ELR (cell line): ENCODE results near the gene USP17L12.
"Not testable (repeated sequence)": the region's sequence is repeated elsewhere in the genome, so short reads cannot be mapped to it uniquely, and the experiment has no call there.

ENCODE experiments used
- DNase-seq: peaks from one replicate; pipeline ENCODE4 v3.0.0-alpha.2; 2015; ENCODE audit warnings: low read depth

The USP17L12 gene, protein sequence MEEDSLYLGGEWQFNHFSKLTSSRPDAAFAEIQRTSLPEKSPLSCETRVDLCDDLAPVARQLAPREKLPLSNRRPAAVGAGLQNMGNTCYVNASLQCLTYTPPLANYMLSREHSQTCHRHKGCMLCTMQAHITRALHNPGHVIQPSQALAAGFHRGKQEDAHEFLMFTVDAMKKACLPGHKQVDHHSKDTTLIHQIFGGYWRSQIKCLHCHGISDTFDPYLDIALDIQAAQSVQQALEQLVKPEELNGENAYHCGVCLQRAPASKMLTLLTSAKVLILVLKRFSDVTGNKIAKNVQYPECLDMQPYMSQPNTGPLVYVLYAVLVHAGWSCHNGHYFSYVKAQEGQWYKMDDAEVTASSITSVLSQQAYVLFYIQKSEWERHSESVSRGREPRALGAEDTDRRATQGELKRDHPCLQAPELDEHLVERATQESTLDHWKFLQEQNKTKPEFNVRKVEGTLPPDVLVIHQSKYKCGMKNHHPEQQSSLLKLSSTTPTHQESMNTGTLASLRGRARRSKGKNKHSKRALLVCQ

DNA sequence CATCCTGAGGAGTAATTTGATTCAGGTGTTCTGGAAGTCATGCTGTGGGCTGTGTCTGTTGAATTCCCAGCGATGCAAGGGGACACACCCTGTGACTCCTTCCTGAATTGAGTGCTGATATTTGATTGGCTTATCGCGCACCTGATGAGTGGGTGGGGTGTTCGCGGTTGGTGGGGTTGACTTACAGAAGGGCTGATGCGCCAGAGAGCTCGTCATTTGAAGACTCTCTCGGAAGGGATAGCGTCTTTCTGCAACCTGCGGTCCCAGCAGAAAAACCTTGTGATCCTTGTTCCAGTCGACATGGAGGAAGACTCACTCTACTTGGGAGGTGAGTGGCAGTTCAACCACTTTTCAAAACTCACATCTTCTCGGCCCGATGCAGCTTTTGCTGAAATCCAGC, at the start of gene USP17L12:
USP17L12 (plus strand) TSS at position 301 of the 400 bp plus-strand sequence; CDS start at position 301, 0 bp downstream.
- not testable (repeated sequence) for DNase-seq

DNA sequence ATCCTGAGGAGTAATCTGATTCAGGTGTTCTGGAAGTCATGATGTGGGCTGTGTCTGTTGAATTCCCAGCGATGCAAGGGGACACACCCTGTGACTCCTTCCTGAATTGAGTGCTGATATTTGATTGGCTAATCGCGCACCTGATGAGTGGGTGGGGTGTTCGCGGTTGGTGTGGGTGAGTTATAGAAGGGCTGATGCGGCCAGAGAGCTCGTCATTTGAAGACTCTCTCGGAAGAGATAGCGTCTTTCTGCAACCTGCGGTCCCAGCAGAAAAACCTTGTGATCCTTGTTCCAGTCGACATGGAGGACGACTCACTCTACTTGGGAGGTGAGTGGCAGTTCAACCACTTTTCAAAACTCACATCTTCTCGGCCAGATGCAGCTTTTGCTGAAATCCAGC, 9.6 kb upstream of the USP17L12 start, which contains the start of gene USP17L10:
USP17L10 (plus strand) TSS at position 301 of the 400 bp plus-strand sequence; CDS start at position 301, 0 bp downstream.
- not testable (repeated sequence) for DNase-seq

- DNase-seq, result not testable (repeated sequence)
Measured at GRCh38 chr4:9214701-9215100, 5.3 kb upstream of the USP17L12 start.

GRCh38 chr4:9215105-9215504, 4.8 kb upstream of the USP17L12 start, which contains the start of gene USP17L11:
TSS of gene USP17L11 (plus strand) at chr4:9215405. CDS start at chr4:9215405, 0 bp downstream.
- DNase-seq, result not testable (repeated sequence)

DNA sequence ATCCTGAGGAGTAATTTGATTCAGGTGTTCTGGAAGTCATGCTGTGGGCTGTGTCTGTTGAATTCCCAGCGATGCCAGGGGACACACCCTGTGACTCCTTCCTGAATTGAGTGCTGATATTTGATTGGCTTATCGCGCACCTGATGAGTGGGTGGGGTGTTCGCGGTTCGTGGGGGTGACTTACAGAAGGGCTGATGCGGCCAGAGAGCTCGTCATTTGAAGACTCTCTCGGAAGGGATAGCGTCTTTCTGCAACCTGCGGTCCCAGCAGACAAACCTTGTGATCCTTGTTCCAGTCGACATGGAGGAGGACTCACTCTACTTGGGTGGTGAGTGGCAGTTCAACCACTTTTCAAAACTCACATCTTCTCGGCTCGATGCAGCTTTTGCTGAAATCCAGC, 4.6 kb downstream of the USP17L12 start, which contains the start of gene USP17L13:
USP17L13 (plus strand) TSS at position 301 of the 400 bp plus-strand sequence; CDS start at position 301, 0 bp downstream.
- DNase-seq, result not testable (repeated sequence)

DNA sequence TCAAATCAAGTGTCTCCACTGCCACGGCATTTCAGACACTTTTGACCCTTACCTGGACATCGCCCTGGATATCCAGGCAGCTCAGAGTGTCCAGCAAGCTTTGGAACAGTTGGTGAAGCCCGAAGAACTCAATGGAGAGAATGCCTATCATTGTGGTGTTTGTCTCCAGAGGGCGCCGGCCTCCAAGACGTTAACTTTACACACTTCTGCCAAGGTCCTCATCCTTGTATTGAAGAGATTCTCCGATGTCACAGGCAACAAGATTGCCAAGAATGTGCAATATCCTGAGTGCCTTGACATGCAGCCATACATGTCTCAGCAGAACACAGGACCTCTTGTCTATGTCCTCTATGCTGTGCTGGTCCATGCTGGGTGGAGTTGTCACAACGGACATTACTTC, 10.3 kb downstream of the USP17L12 start:
- not testable (repeated sequence) for DNase-seq

DNA sequence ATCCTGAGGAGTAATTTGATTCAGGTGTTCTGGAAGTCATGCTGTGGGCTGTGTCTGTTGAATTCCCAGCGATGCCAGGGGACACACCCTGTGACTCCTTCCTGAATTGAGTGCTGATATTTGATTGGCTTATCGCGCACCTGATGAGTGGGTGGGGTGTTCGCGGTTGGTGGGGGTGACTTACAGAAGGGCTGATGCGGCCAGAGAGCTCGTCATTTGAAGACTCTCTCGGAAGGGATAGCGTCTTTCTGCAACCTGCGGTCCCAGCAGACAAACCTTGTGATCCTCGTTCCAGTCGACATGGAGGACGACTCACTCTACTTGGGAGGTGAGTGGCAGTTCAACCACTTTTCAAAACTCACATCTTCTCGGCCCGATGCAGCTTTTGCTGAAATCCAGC, 14.1 kb downstream of the USP17L12 start, which contains the start of gene USP17L15:
USP17L15 (plus strand) TSS at position 301 of the 400 bp plus-strand sequence; CDS start at position 301, 0 bp downstream.
- not testable (repeated sequence) for DNase-seq

- not testable (repeated sequence) for DNase-seq
Measured at GRCh38 chr4:9238461-9238860, 18.5 kb downstream of the USP17L12 start.

- not testable (repeated sequence) for DNase-seq
Measured at GRCh38 chr4:9243579-9243978, 23.6 kb downstream of the USP17L12 start, which contains the start of gene USP17L17. TSS of gene USP17L17 (plus strand) at chr4:9243879. CDS start at chr4:9243879, 0 bp downstream.

DNA sequence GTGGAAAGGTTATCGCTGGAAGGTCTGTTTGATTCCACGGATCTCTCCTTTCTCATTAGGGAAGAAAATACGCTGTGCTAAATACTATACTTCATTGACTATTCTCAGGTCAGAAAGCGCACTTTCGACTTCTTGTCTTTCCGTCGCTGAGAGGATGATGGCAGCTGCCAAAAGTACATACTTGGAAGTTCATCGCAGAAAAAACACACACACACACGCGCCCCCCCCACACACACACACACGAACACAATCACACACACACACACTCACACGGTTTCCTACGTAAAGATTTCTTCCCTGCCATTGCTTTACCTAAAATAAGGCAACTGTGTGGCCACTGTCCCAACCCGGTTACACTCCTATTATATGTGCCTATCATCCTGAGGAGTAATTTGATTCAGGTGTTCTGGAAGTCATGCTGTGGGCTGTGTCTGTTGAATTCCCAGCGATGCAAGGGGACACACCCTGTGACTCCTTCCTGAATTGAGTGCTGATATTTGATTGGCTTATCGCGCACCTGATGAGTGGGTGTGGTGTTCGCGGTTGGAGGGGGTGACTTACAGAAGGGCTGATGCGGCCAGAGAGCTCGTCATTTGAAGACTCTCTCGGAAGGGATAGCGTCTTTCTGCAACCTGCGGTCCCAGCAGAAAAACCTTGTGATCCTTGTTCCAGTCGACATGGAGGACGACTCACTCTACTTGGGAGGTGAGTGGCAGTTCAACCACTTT, 28.2 kb downstream of the USP17L12 start, which contains the start of gene USP17L18:
USP17L18 (plus strand) TSS at position 678 of the 728 bp plus-strand sequence; CDS start at position 678, 0 bp downstream.
- peak; percentile 0 for DNase-seq

DNA sequence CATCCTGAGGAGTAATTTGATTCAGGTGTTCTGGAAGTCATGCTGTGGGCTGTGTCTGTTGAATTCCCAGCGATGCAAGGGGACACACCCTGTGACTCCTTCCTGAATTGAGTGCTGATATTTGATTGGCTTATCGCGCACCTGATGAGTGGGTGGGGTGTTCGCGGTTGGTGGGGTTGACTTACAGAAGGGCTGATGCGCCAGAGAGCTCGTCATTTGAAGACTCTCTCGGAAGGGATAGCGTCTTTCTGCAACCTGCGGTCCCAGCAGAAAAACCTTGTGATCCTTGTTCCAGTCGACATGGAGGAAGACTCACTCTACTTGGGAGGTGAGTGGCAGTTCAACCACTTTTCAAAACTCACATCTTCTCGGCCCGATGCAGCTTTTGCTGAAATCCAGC, 33.1 kb downstream of the USP17L12 start, which contains the start of gene USP17L19:
USP17L19 (plus strand) TSS at position 301 of the 400 bp plus-strand sequence; CDS start at position 301, 0 bp downstream.
- not testable (repeated sequence) for DNase-seq

- DNase-seq, result not testable (repeated sequence)
Measured at GRCh38 chr4:9257824-9258223, 37.9 kb downstream of the USP17L12 start, which contains the start of gene USP17L20. TSS of gene USP17L20 (plus strand) at chr4:9258124. CDS start at chr4:9258124, 0 bp downstream.

DNA sequence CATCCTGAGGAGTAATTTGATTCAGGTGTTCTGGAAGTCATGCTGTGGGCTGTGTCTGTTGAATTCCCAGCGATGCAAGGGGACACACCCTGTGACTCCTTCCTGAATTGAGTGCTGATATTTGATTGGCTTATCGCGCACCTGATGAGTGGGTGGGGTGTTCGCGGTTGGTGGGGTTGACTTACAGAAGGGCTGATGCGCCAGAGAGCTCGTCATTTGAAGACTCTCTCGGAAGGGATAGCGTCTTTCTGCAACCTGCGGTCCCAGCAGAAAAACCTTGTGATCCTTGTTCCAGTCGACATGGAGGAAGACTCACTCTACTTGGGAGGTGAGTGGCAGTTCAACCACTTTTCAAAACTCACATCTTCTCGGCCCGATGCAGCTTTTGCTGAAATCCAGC, 42.6 kb downstream of the USP17L12 start, which contains the start of gene USP17L21:
USP17L21 (plus strand) TSS at position 301 of the 400 bp plus-strand sequence; CDS start at position 301, 0 bp downstream.
- DNase-seq, result not testable (repeated sequence)

DNA sequence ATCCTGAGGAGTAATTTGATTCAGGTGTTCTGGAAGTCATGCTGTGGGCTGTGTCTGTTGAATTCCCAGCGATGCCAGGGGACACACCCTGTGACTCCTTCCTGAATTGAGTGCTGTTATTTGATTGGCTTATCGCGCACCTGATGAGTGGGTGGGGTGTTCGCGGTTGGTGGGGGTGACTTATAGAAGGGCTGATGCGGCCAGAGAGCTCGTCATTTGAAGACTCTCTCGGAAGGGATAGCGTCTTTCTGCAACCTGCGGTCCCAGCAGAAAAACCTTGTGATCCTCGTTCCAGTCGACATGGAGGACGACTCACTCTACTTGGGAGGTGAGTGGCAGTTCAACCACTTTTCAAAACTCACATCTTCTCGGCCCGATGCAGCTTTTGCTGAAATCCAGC, 47.4 kb downstream of the USP17L12 start, which contains the start of gene USP17L22:
USP17L22 (plus strand) TSS at position 301 of the 400 bp plus-strand sequence; CDS start at position 301, 0 bp downstream.
- DNase-seq, result not testable (repeated sequence)
